ENCODE measurements around the gene LDLRAD4. TPM values are rescaled to one million over a fixed set of nuclear protein-coding genes. Genes with fewer than 3 reads are reported as not detected.

The LDLRAD4 gene
- total and polyA plus RNA-seq, 2 experiments from 2014 or later = 0.73 to 1.9 TPM

GRCh38 chr18:13353084-13353823 lies 134.7 kb downstream of the LDLRAD4 start (continued):
- TF ChIP-seq STAT1 (IDR thresholded peaks at IDR 0.05; ENCODE audit: unreplicated experiment) = no peak
- no peak for TF ChIP-seq JUNB (IDR thresholded peaks at IDR 0.05; ENCODE audit: unreplicated experiment)
- TF ChIP-seq REST (IDR thresholded peaks at IDR 0.05; ENCODE audit: unreplicated experiment) = no peak
- no peak for TF ChIP-seq POLR2AphosphoS5 (IDR thresholded peaks at IDR 0.05; ENCODE audit: low read depth)
- no peak for TF ChIP-seq ZNF331 (CRISPR knock-in tag; IDR thresholded peaks at IDR 0.05; ENCODE audit: low read depth)
- TF ChIP-seq NANOG (IDR thresholded peaks at IDR 0.05; ENCODE audit: borderline replicate concordance) = no peak
- TF ChIP-seq EZH2 (IDR thresholded peaks at IDR 0.05; ENCODE audit: low read depth, unreplicated experiment) = no peak
- no peak for TF ChIP-seq ZNF114 (CRISPR knock-in tag; IDR thresholded peaks at IDR 0.05)
- no peak for TF ChIP-seq ETS1 (IDR thresholded peaks at IDR 0.05)
- no peak for TF ChIP-seq EZH2phosphoT487 (IDR thresholded peaks at IDR 0.05; ENCODE audit: unreplicated experiment)
- no peak for TF ChIP-seq CTCF (conservative IDR thresholded peaks at IDR 0.05; ENCODE audit: low read depth in 2 of 2)

- DNase-seq (ENCODE audit: low spot score) (no peak), ATAC-seq (no peak)
- Histone ChIP-seq H3K27ac (ENCODE audit: low read depth) (no peak overlapping the region), H3K4me1 (ENCODE audit: insufficient read depth) (no peaks in the 10 kb centered on the region), H3K4me2 (no peak overlapping the region), H4K20me1 (replicated peaks; ENCODE audit: insufficient read depth) (no peaks in the 10 kb centered on the region; the same call in 1 of the 2 replicates), H2AFZ (no peak overlapping the region), H3K4me3 (no peak overlapping the region), H3K36me3 (ENCODE audit: insufficient read depth) (0 out of 2 replicates have a peak, but pooled peaks cover under 1% of the 10 kb centered on the region), H3F3A (replicated peaks; ENCODE audit: low read depth) (no peaks in the 10 kb centered on the region), H3K79me2 (replicated peaks; ENCODE audit: insufficient read depth) (no peaks in the 10 kb centered on the region), H3K9me2 (ENCODE audit: insufficient read depth) (no peaks in the 10 kb centered on the region), H3K27me3 (ENCODE audit: insufficient read depth) (no peaks in the 10 kb centered on the region)
- no peaks in the 10 kb centered on the region for H3K4me1 Mint-ChIP-seq
- H3K36me3 Mint-ChIP-seq (ENCODE audit: low read depth) = peaks cover 9% of the 10 kb centered on the region; the same call in 2 of the 3 replicates
- no peak overlapping the region for H3K27ac Mint-ChIP-seq
- H3K9me3 Mint-ChIP-seq = peaks cover 20% of the 10 kb centered on the region
- peaks cover 2% of the 10 kb centered on the region for H3K27me3 Mint-ChIP-seq (ENCODE audit: insufficient read depth, low read depth, poor library complexity)
- H3K4me3 Mint-ChIP-seq = no peak overlapping the region
- no peak for TF ChIP-seq CTCF (conservative IDR thresholded peaks at IDR 0.05; ENCODE audit: low read depth in 2 of 2)
- no peak for TF ChIP-seq ETS1 (IDR thresholded peaks at IDR 0.05)
- no peak for TF ChIP-seq JUNB (IDR thresholded peaks at IDR 0.05; ENCODE audit: unreplicated experiment)
- no peak for TF ChIP-seq EZH2phosphoT487 (IDR thresholded peaks at IDR 0.05; ENCODE audit: unreplicated experiment)
- TF ChIP-seq ZNF331 (CRISPR knock-in tag; IDR thresholded peaks at IDR 0.05; ENCODE audit: low read depth) = no peak
- TF ChIP-seq CREB1 (CRISPR knock-in tag; IDR thresholded peaks at IDR 0.05; ENCODE audit: low read depth) = no peak
- no peak for TF ChIP-seq NANOG (IDR thresholded peaks at IDR 0.05; ENCODE audit: borderline replicate concordance)
- TF ChIP-seq POLR2AphosphoS5 (IDR thresholded peaks at IDR 0.05; ENCODE audit: low read depth) = no peak
- TF ChIP-seq EZH2 (IDR thresholded peaks at IDR 0.05; ENCODE audit: low read depth, unreplicated experiment) = no peak
Measured at GRCh38 chr18:13354402-13354801, 135.8 kb downstream of the LDLRAD4 start.

Data from GM23338 (cell line).